ENCODE results near the gene HADH.
"Not testable (repeated sequence)": the region's sequence is repeated elsewhere in the genome, so short reads cannot be mapped to it uniquely, and the experiment has no call there.

Gene HADH

GRCh38 chr4:107996949-107997788, 7.5 kb downstream of the HADH start:
- DNase-seq, result no peak

- DNase-seq, result no peak
These were observed 8.1 kb downstream of the HADH start for GRCh38 chr4:107997794-107998193.

GRCh38 chr4:107999932-108000539, 10.3 kb downstream of the HADH start:
- DNase-seq, result no peak

GRCh38 chr4:108001540-108002135, 11.9 kb downstream of the HADH start:
- DNase-seq, result no peak

GRCh38 chr4:108003982-108004515, 14.4 kb downstream of the HADH start:
- no peak for DNase-seq

GRCh38 chr4:108004646-108005045, 15.0 kb downstream of the HADH start:
- DNase-seq, result no peak

- DNase-seq, result no peak
These were observed 16.1 kb downstream of the HADH start for GRCh38 chr4:108005807-108006206.

- no peak for DNase-seq
These were observed 16.7 kb downstream of the HADH start for GRCh38 chr4:108006361-108006760.

GRCh38 chr4:108007984-108008383, 18.3 kb downstream of the HADH start:
- DNase-seq, result no peak

GRCh38 chr4:108008721-108009120, 19.0 kb downstream of the HADH start:
- DNase-seq, result no peak

GRCh38 chr4:108010167-108010566, 20.5 kb downstream of the HADH start:
- DNase-seq, result no peak

GRCh38 chr4:108012382-108012781, 22.7 kb downstream of the HADH start:
- not testable (repeated sequence) for DNase-seq

GRCh38 chr4:108013327-108013726, 23.6 kb downstream of the HADH start:
- no peak for DNase-seq

- no peak for DNase-seq
These were observed 24.3 kb downstream of the HADH start for GRCh38 chr4:108013955-108014354.

GRCh38 chr4:108018040-108018883, 28.6 kb downstream of the HADH start:
- DNase-seq, result peak; percentile 94

GRCh38 chr4:108018884-108019187, 29.1 kb downstream of the HADH start:
- no peak for DNase-seq

GRCh38 chr4:108024085-108024877, 34.6 kb downstream of the HADH start:
- no peak for DNase-seq

GRCh38 chr4:108024878-108025165, 35.1 kb downstream of the HADH start:
- no peak for DNase-seq

- DNase-seq, result peak; percentile 79
These were observed 39.5 kb downstream of the HADH start for GRCh38 chr4:108029016-108029720.

GRCh38 chr4:108029731-108030130, 40.0 kb downstream of the HADH start:
- no peak for DNase-seq

- DNase-seq, result peak; percentile 80
These were observed 40.6 kb downstream of the HADH start for GRCh38 chr4:108030332-108030731.

Data from activated CD8-positive, alpha-beta memory T cell treated with anti-CD3 and anti-CD28 coated beads for 24 hours (primary cell).